GM12878 (cell line): ENCODE results near the gene LRRK1. TPM values are rescaled to one million over a fixed set of nuclear protein-coding genes. Genes with fewer than 3 reads are reported as not detected.

Source experiments
- ATAC-seq: fragments of 200-7000 bp; cut with Tn5 transposase; 3 replicates; pipeline ENCODE4 v1.9.1; 2020; ENCODE audit warnings: mild to moderate bottlenecking, moderate library complexity
- BruUV-seq: library from RNA; stranded (reverse); fragments of 400-500 nt; replicated peaks from 2 replicates; lab custom pipeline; 2021; lab: Mats Ljungman, UMichigan
- CTCF ChIA-PET: fragments of 300-600 bp; sonication (Branson Sonifier 250); formaldehyde crosslinking; extraction: SDS; loops from one replicate; lab custom pipeline; 2021; ENCODE audit warnings: inconsistent platforms; lab: Yijun Ruan, JAX
- POLR2A ChIA-PET: fragments of 350-600 bp; formaldehyde crosslinking; extraction: SDS; loops from one replicate; lab custom pipeline; 2021; ENCODE audit warnings: inconsistent platforms; lab: Charles Lee
- RAD21 ChIA-PET: fragments of 300-600 bp; sonication (Branson Sonifier 250); formaldehyde crosslinking; loops from one replicate; lab custom pipeline; 2023; ENCODE audit warnings: antibody characterized with exemption; ENCODE audit not compliant: unreplicated experiment; lab: Charles Lee
- SMC1A ChIA-PET: fragments of 300-600 bp; sonication (Branson Sonifier 250); formaldehyde crosslinking; loops from one replicate; lab custom pipeline; 2023; ENCODE audit not compliant: unreplicated experiment, uncharacterized antibody; lab: Charles Lee
- DNase-seq: peaks from one replicate; pipeline ENCODE4 v3.0.0-alpha.2; 2011; ENCODE audit warnings: low read depth, low spot score
- FAIRE-seq: peaks from 3 replicates; lab custom pipeline; 2011; peaks lifted over from hg19 to GRCh38; lab: Jason Lieb, UNC
- H2AFZ ChIP-seq: 2 replicates; pipeline ENCODE4 v1.6.0; 2011; ENCODE audit warnings: low read depth, low read length, control low read depth; ENCODE audit not compliant: control insufficient read depth
- H3K27ac ChIP-seq: 2 replicates; pipeline ENCODE4 v1.5.1; 2011; ENCODE audit warnings: control low read depth; ENCODE audit not compliant: control insufficient read depth, insufficient read depth
- H3K27me3 ChIP-seq, 2 experiments: replicated peaks in 1 of 2; 2 replicates each; pipeline versions ENCODE4 v1.6.0 to v1.6.1; 2011; ENCODE audit warnings: low read length in 1 of 2; ENCODE audit not compliant: control insufficient read depth in 2 of 2, insufficient read depth in 2 of 2
- H3K36me3 ChIP-seq, 2 experiments: 2 replicates each; pipeline ENCODE4 v1.5.1; 2011; ENCODE audit warnings: low read length in 1 of 2; ENCODE audit not compliant: control insufficient read depth in 2 of 2, insufficient read depth in 2 of 2
- H3K4me1 ChIP-seq: 2 replicates; pipeline ENCODE4 v1.6.1; 2011; ENCODE audit warnings: mild to moderate bottlenecking, low read length, moderate library complexity, mixed read lengths; ENCODE audit not compliant: control insufficient read depth, insufficient read depth
- H3K4me2 ChIP-seq: 2 replicates; pipeline ENCODE4 v1.6.0; 2011; ENCODE audit warnings: control low read depth; ENCODE audit not compliant: control insufficient read depth, insufficient read depth
- H3K4me3 ChIP-seq: fragments of 200-600 bp; sonication (generic); 2 replicates; pipeline ENCODE4 v1.5.1; 2016
- H3K79me2 ChIP-seq: 2 replicates; pipeline ENCODE4 v1.6.0; 2011; ENCODE audit warnings: low read length; ENCODE audit not compliant: control insufficient read depth, insufficient read depth
- H3K9ac ChIP-seq: 2 replicates; pipeline ENCODE4 v1.8.0; 2011; ENCODE audit warnings: low read length, control low read depth, mixed read lengths; ENCODE audit not compliant: control insufficient read depth, insufficient read depth
- H3K9me3 ChIP-seq: replicated peaks from 3 replicates; pipeline ENCODE4 v1.5.1; 2011; ENCODE audit warnings: mild to moderate bottlenecking, low read length; ENCODE audit not compliant: control insufficient read depth, insufficient read depth
- H4K20me1 ChIP-seq: 2 replicates; pipeline ENCODE4 v1.6.0; 2011; ENCODE audit not compliant: control insufficient read depth, insufficient read depth
- BHLHE40 ChIP-seq, 2 experiments: fragments of 450-650 bp in 1 of 2; IDR thresholded peaks; 2 replicates each; pipeline ENCODE4 v1.6.1; 2011 to 2017; ENCODE audit warnings: low read depth in 2 of 2, borderline replicate concordance in 1 of 2, improper control_type of control experiment in 1 of 2, low read length in 1 of 2, mild to moderate bottlenecking in 1 of 2
- CEBPB ChIP-seq, 2 experiments: fragments of 150-350 bp in 1 of 2; IDR thresholded peaks; 2 replicates each; pipeline ENCODE4 v1.6.1; 2012 to 2014; ENCODE audit warnings: low read depth in 2 of 2, low read length in 2 of 2, borderline replicate concordance in 1 of 2, inconsistent platforms in 1 of 2
- EZH2 ChIP-seq: IDR thresholded peaks from 2 replicates; pipeline ENCODE4 v1.6.1; 2012; ENCODE audit warnings: low read depth, mild to moderate bottlenecking, control low read depth, inconsistent platforms, low read length, borderline replicate concordance; ENCODE audit not compliant: control insufficient read depth
- HDAC6 ChIP-seq: fragments of 200-600 bp; sonication (generic); IDR thresholded peaks from one replicate; pipeline ENCODE4 v1.8.0; 2017; ENCODE audit warnings: antibody characterized with exemption; ENCODE audit not compliant: unreplicated experiment
- IRF3 ChIP-seq: fragments of 450-650 bp; IDR thresholded peaks from 2 replicates; pipeline ENCODE4 v1.6.1; 2014; ENCODE audit warnings: mild to moderate bottlenecking
- MAX ChIP-seq: IDR thresholded peaks from 2 replicates; pipeline ENCODE4 v1.6.1; 2012; ENCODE audit warnings: low read depth, low read length, improper control_type of control experiment
- MTA2 ChIP-seq: fragments of 450-650 bp; IDR thresholded peaks from 2 replicates; pipeline ENCODE4 v1.6.1; 2016; ENCODE audit warnings: low read depth, mild to moderate bottlenecking, moderate library complexity
- PBX3 ChIP-seq: IDR thresholded peaks from 2 replicates; pipeline ENCODE4 v1.6.1; 2011; ENCODE audit warnings: mild to moderate bottlenecking, low read depth, low read length, moderate library complexity; ENCODE audit not compliant: insufficient replicate concordance
- POLR2AphosphoS2 ChIP-seq: IDR thresholded peaks from 2 replicates; pipeline ENCODE4 v1.6.1; 2011; ENCODE audit warnings: low read depth, mild to moderate bottlenecking, low read length, improper control_type of control experiment, moderate library complexity
- POLR2AphosphoS5 ChIP-seq: IDR thresholded peaks from 2 replicates; pipeline ENCODE4 v1.6.1; 2011; ENCODE audit warnings: mild to moderate bottlenecking, low read length, inconsistent platforms
- RAD51 ChIP-seq: fragments of 450-650 bp; IDR thresholded peaks from 2 replicates; pipeline ENCODE4 v1.6.1; 2016; ENCODE audit warnings: moderate library complexity, mild to moderate bottlenecking, inconsistent platforms
- RFX5 ChIP-seq: IDR thresholded peaks from 2 replicates; pipeline ENCODE4 v1.6.1; 2011; ENCODE audit warnings: low read depth, low read length, improper control_type of control experiment
- ZNF384 ChIP-seq: IDR thresholded peaks from 2 replicates; pipeline ENCODE4 v1.6.1; 2012; ENCODE audit warnings: low read depth, mild to moderate bottlenecking, low read length, improper control_type of control experiment, borderline replicate concordance
- WGBS: methylation state at CpG from one replicate; pipeline ENCODE4 v1.1.6; 2016; ENCODE audit warnings: low lambda C conversion rate; ENCODE audit not compliant: insufficient replicate concordance, insufficient coverage; ENCODE audit errors: missing lambda C conversion rate; 5-methylcytosine and 5-hydroxymethylcytosine counted together
- in situ Hi-C: fragments of 300-500 bp; cut with MboI; formaldehyde crosslinking; loops from 9 replicates; pipeline ENCODE4 v1.14.3; 2018; ENCODE audit warnings: mixed read lengths
- intact Hi-C: fragments of 100-400 bp; cut with micrococcal nuclease; formaldehyde crosslinking; loops from one replicate; pipeline ENCODE4 v1.14.2; 2022; ENCODE audit not compliant: unreplicated experiment
- polyA plus RNA-seq, 11 experiments: library from polyadenylated mRNA; depleted of rRNA in 4 of 11; unstranded in 6 of 11; stranded (reverse) in 5 of 11; fragments of >200 nt; fragmentation: Nextera tagmentation in 4 of 11; fragmentation: Illumina TruSeq in 1 of 11; extraction: Ambion mirVana in 4 of 11; extraction: Trizol in 1 of 11; gene quantifications; 1 replicate in 1 of 11; 2 replicates in 10 of 11; pipeline versions ENCODE4 v1.2.1 to v1.2.3, GENCODE V29; 2011 to 2016; ENCODE audit warnings: inconsistent platforms in 2 of 11, missing spikeins in 2 of 11, low read depth in 1 of 11
- total RNA-seq, 4 experiments: library from RNA; depleted of rRNA in 3 of 4; stranded (reverse); fragments of >200 nt in 3 of 4; fragmentation: Illumina TruSeq in 1 of 4; extraction: Trizol in 1 of 4; gene quantifications; 2 replicates each; pipeline versions ENCODE4 v1.2.1 to v1.2.3, GENCODE V29; 2013 to 2021

LRRK1 gene
- total and polyA plus RNA-seq, 10 of the 15 experiments (the other 5 are each of a cell fraction or from before 2014, with no cell fraction given), result 2.2 to 58.3 (median 17.9) TPM

GRCh38 chr15:100880139-100880896 is 38.8 kb upstream of the LRRK1 start:
- no peak overlapping the region; the same call in 1 of the 2 replicates for H3K4me2 ChIP-seq
- DNase-seq (no peak), FAIRE-seq (no peak), ATAC-seq (no peak)
- TF ChIP-seq RAD51 (no peak), POLR2AphosphoS5 (no peak), HDAC6 (peak; percentile 26), EZH2 (peak; percentile 51; the same call in 1 of the 2 replicates)
- intact Hi-C loops, result no loop called here
- H3K36me3 ChIP-seq, result no peaks in the 10 kb centered on the region
- no peak overlapping the region for H3K27ac ChIP-seq
- RAD21 ChIA-PET, result no interaction called here
- 23% methylated on average over 75 of the region's 80 CpGs for WGBS
- CTCF ChIA-PET, result no interaction called here
- no TSS peak for BruUV-seq
- no peaks in the 10 kb centered on the region for H3K9me3 ChIP-seq
- in situ Hi-C loops, result no loop called here
- no peak overlapping the region for H3K9ac ChIP-seq
- H3K4me1 ChIP-seq, result no peaks in the 10 kb centered on the region
- POLR2A ChIA-PET, result no interaction called here
- SMC1A ChIA-PET, result interaction anchor here (0.6 kb wide), 1 partner anchor 13 kb away, joined by 4 read pairs; no protein-coding TSS in a partner anchor
- peaks cover 16 to 19% of the 10 kb centered on the region in 2 experiments for H3K27me3 ChIP-seq
- no peak overlapping the region for H3K4me3 ChIP-seq
- no peak overlapping the region for H2AFZ ChIP-seq
- H3K79me2 ChIP-seq, result no peaks in the 10 kb centered on the region
- H4K20me1 ChIP-seq, result no peaks in the 10 kb centered on the region

- POLR2A ChIA-PET, result no interaction called here
- H3K4me1 ChIP-seq, result no peaks in the 10 kb centered on the region
- WGBS, result 92% methylated on average over 10 of the region's 10 CpGs
- no peaks in the 10 kb centered on the region for H3K9me3 ChIP-seq
- RAD21 ChIA-PET, result no interaction called here
- CTCF ChIA-PET, result no interaction called here
- ATAC-seq (no peak), FAIRE-seq (no peak), DNase-seq (no peak)
- no peak overlapping the region for H3K4me3 ChIP-seq
- SMC1A ChIA-PET, result no interaction called here
- peaks cover 16 to 20% of the 10 kb centered on the region in 2 experiments for H3K27me3 ChIP-seq
- intact Hi-C loops, result no loop called here
- H3K27ac ChIP-seq, result no peak overlapping the region
- no peak overlapping the region; the same call in 1 of the 2 replicates for H3K4me2 ChIP-seq
- in situ Hi-C loops, result no loop called here
- H4K20me1 ChIP-seq, result no peaks in the 10 kb centered on the region
- no peaks in the 10 kb centered on the region for H3K79me2 ChIP-seq
- BruUV-seq, result no TSS peak
- no peak overlapping the region for H3K9ac ChIP-seq
- TF ChIP-seq CEBPB (IDR thresholded peaks at IDR 0.05; ENCODE audit: borderline replicate concordance in 1 of 2, low read depth in 2 of 2, low read length in 2 of 2) (no peak), RFX5 (no peak), IRF3 (no peak), MTA2 (no peak), POLR2AphosphoS2 (no peak), PBX3 (no peak), ZNF384 (no peak), BHLHE40 (IDR thresholded peaks at IDR 0.05; ENCODE audit: borderline replicate concordance in 1 of 2, low read depth in 2 of 2, low read length in 1 of 2) (no peak), MAX (no peak)
- H2AFZ ChIP-seq, result no peak overlapping the region
- H3K36me3 ChIP-seq, result no peaks in the 10 kb centered on the region
These were observed 38.3 kb upstream of the LRRK1 start for GRCh38 chr15:100880897-100881242.
